ENCODE data around the gene CUX1.
"Not testable (repeated sequence)": the region's sequence is repeated elsewhere in the genome, so short reads cannot be mapped to it uniquely, and the experiment has no call there.

The CUX1 gene

DNA sequence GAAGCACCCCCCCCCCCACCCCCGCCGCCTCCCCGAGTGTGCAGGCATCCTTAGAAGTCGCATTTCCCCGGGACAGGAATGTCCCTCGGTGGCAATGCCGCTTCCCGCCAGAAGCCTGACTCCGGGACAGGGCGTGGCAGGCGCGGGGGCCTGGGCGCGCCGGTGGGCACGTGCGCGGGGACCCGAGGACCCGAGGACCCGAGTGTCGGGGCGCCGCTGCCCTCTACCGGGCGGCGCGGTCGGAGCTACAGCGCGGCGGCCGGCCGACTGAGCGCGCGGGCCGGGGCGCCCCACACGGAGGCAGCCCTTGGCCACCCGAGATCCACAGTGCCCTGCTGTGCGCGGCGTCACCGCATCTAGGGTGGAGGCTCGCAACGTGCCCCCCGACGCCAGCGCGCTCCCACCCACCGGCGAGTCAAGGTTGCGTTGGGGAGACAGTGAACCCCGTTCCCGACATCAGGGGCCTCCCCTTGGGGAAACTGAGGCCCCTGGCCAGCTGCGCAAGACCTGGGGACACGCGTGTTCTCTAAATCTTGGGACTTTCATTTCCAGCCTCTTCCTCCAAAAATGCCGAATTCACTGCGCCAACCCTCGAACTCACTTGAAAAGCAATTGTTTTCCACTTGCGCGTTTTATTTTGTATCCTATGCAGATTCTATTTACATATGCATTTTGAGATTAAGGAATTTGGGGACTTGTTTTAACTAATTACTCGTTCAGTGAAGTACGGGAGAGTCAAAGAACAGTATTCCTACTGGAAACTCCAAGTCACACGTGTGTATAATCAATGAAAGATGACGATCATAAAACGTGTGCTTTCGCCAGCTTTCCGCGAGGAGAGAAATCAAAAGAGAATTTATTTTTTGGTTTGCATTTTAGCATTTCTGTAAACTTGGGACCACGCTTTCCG is 3.1 kb upstream of the CUX1 start:
- Mint-ChIP-seq H3K4me3 (peak overlapping the region; percentile 87), H3K4me1 (peaks cover 24% of the 10 kb centered on the region), H3K36me3 (ENCODE audit: low read depth) (no peaks in the 10 kb centered on the region), H3K9me3 (no peaks in the 10 kb centered on the region), H3K27ac (peak overlapping the region; percentile 85), H3K27me3 (no peaks in the 10 kb centered on the region)
- ATAC-seq, result peak; percentile 60
- DNase-seq, result peak; percentile 72

DNA sequence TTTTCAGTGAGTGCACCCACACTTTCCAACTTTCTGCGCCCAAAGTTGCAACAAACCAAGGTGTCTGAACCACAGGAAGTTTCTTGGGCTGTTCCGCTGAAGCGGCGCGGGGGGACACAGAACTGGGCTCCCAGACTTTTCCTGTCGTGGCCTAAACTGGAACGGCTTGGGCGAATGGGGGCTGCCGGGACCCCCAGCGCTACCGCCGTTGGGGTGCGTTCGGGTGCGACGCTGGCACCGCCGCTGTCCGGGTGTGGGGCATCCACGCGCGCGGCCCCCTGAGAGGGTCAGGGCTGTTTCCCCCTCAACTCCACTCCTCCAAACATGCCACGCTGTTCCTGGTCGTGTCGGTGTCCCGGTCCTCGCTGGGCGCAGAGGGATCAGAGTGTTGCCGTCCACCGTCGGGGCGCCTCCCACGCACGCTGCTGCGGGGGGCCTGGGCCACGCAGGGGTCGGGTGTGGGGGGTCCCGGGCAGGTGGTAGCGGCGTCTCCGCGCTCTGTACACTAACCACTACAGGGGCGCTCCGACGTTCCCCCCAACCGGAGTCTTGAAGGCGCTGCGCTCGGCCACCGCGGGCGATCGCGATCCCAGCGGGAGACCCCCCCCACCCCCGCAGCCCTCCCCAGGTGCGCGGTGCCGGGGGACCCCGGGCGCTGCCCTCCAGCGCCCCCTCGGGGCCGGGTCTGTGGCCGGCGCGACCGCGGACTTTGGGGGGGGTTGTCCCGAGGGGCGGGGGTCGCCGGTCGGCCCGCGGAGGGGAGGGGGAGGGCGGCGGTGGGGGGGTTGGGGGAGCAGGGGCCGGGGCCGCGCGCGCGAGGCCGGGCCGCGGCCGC is 2.2 kb upstream of the CUX1 start:
- H3K9me3 Mint-ChIP-seq, result no peaks in the 10 kb centered on the region
- H3K4me1 Mint-ChIP-seq, result peaks cover 22% of the 10 kb centered on the region
- H3K4me3 Mint-ChIP-seq, result peak overlapping the region; percentile 87
- no peaks in the 10 kb centered on the region for H3K36me3 Mint-ChIP-seq (ENCODE audit: low read depth)
- H3K27ac Mint-ChIP-seq, result peak overlapping the region; percentile 85
- H3K27me3 Mint-ChIP-seq, result no peaks in the 10 kb centered on the region
- DNase-seq (peak; percentile 73), ATAC-seq (peak; percentile 53)

DNA sequence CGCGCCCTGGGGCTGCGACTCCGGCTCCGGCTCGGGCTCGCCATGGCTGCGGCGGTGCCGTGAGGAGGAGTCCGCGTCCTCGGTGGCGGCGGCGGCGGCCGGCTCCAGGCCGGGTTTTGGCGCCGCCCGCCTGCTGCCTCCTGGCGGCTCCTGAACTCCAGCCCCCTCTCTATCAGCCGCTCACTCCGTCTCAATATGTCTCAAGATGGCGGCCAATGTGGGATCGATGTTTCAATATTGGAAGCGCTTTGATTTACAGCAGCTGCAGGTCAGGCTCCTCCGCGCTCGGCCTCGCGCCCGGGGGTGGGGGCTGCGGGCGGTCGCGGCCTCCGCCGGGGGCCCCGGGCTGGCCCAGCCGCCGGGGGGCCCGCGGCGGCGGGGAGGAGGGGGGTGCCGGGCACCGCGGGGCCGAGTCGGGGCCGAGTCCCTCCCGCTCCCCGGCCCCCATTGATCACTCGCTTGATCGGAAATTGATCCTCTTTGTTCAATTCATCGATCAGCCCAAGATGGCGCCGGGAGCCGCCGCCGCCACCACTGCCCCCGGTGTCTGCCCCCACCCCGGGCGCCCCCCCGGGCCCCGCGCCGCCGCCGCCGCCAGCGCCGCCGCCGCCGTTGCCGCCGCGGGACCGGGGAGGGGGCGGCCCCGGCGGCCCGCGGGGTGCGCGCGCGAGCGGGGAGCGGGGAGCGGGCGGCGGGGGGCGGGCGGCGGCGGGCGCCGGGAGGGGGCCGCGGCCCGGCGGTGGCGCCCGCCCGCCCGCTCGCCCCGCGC is 1.4 kb upstream of the CUX1 start:
- H3K27me3 Mint-ChIP-seq, result no peaks in the 10 kb centered on the region
- DNase-seq (peak; percentile 65), ATAC-seq (peak; percentile 71)
- H3K36me3 Mint-ChIP-seq (ENCODE audit: low read depth), result no peaks in the 10 kb centered on the region
- H3K4me3 Mint-ChIP-seq, result peak overlapping the region; percentile 73
- peaks cover 22% of the 10 kb centered on the region for H3K4me1 Mint-ChIP-seq
- H3K9me3 Mint-ChIP-seq, result no peaks in the 10 kb centered on the region
- H3K27ac Mint-ChIP-seq, result peak overlapping the region; percentile 62

DNA sequence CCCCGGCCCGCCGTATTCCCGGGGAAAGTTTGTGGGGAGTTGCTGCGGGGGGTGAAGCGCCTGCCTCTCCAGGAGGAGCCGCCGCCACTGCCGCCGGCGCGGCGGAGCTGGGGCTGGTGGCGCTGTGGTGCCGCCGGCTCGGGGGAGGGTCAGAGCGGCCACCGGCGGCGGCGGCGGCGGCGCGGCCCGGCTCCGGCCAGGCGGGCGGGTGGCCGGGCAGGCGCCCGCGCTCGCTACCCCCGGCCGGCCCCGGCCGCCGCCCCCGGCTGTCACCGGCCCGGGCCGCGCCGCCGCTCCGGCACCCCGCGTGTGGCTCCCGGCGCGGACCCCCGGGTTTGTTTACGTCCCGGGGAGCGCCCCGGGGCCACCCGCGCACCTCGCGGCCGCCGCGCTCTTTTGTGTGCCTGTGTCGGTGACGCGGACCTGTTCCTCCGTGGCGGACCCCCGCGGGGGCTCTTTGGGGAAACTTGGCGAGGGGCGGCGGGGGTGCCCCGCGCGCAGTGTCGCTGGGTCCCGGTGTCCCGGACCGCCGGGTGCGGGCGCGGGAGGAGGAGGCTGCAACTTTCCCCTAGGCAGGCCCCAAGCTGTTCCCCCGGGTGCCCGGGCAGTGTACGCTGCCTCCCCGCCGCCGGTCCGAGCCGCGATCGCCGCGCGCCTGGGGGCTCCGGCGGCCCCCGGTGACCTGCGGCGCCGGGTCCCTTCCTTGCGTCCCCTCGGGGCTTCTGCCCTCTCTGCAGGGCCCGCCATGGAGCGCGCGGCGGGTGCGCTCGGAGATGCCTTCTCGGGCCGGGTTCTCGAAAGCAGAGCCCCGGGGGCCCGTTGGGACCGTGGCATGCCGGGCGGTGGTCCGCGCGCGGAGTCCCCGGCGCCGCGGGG is 593 bp upstream of the CUX1 start:
- no peaks in the 10 kb centered on the region for H3K27me3 Mint-ChIP-seq
- ATAC-seq (peak; percentile 8), DNase-seq (peak; percentile 34)
- H3K36me3 Mint-ChIP-seq (ENCODE audit: low read depth), result no peaks in the 10 kb centered on the region
- no peak overlapping the region for H3K27ac Mint-ChIP-seq
- peaks cover 22% of the 10 kb centered on the region for H3K4me1 Mint-ChIP-seq
- H3K4me3 Mint-ChIP-seq, result no peak overlapping the region
- H3K9me3 Mint-ChIP-seq, result no peaks in the 10 kb centered on the region

DNA sequence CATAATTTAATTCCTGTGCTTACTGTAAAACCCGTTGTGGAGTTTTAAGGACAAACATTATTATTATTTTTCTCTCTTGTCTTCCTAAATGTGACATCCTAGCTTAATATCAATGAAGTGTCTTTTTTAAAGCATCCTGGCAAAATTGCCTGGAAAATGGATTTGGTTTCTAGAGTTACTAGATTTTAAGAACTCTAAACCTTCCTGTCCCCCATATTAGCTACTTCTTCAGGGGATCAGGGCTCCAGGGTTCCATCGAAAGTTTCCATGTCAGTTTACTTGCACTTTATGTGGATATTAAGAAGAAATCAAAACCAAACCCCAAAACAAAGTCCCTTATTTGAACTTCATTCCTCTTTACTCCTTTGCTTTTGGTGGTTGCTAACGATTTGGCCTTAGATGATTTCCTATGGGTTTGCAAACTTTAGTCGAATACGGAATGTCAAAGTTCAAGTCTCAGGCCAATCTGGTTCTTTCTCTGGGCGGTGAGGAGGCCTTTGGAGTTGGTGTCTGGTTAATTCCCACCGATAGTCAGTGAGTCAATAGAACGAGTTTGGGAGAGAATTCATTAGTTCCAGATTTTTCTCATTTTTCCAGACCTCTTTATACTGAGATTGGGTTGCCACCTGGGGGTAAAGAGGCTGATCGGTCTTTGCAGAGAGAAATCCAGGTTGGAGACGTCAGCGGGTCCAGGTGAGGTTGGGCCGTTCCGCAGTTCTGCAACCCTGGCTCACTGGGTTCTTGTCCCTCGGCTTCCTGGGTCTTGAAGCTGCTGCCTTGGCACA is 1.1 kb downstream of the CUX1 start:
- Mint-ChIP-seq H3K4me3 (peak overlapping the region; percentile 71), H3K36me3 (ENCODE audit: low read depth) (no peaks in the 10 kb centered on the region), H3K27ac (no peak overlapping the region), H3K4me1 (peaks cover 23% of the 10 kb centered on the region), H3K9me3 (no peaks in the 10 kb centered on the region), H3K27me3 (no peaks in the 10 kb centered on the region)
- no peak for ATAC-seq
- DNase-seq, result no peak

DNA sequence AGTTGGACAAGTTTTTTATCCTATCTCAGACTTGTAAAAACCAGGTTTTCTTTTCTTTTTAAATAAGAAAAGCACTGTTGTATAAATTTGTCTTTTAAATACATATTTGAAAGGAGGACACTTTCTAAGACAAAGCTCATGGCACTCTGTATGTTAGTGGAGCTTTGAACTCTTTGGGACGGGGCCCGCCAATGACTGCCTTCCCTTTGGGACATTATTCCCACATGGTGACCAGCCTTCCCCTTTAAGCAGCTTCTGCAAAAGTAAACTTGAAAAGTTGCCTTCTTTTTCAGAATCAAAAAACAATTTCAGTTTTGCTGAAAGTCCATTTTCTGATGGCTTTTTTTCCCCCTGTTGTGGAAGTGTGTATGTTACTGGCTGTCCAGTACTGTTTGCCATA is 1.8 kb downstream of the CUX1 start:
- ATAC-seq (no peak), DNase-seq (no peak)
- no peaks in the 10 kb centered on the region for H3K36me3 Mint-ChIP-seq (ENCODE audit: low read depth)
- H3K4me1 Mint-ChIP-seq, result peaks cover 19% of the 10 kb centered on the region
- no peaks in the 10 kb centered on the region for H3K9me3 Mint-ChIP-seq
- no peak overlapping the region for H3K27ac Mint-ChIP-seq
- no peak overlapping the region for H3K4me3 Mint-ChIP-seq
- H3K27me3 Mint-ChIP-seq, result no peaks in the 10 kb centered on the region

DNA sequence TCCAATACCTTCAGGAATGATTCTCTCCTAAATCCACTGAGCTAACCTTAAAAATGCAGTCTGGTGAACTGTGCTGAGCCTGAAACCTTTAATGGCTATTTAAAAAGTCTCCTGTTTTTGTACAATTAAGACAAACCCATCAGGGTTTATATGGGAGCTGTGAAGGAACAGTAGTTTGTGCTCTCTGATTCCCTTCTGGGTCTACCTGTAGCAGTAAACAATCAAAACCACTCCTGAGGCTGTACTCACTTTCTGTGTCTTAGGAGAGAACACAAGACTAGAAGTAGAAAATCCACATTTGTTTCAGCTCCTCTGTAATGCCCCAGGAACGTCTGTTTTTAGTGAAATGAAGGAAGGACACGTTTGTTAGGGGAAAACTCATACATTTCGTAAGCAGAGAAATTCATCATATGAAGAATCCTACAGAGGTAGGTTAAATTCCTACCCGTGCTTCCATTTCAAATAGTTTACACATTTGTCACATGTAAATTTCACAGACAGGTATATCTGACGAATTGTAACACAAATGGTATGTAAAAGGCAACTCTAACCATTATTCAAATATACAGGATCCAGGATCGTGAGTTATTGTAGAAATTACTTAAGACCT is 2.6 kb downstream of the CUX1 start:
- H3K27ac Mint-ChIP-seq, result no peak overlapping the region
- no peak for DNase-seq
- H3K4me3 Mint-ChIP-seq, result no peak overlapping the region
- H3K36me3 Mint-ChIP-seq (ENCODE audit: low read depth), result no peaks in the 10 kb centered on the region
- ATAC-seq, result no peak
- H3K27me3 Mint-ChIP-seq, result no peaks in the 10 kb centered on the region
- H3K9me3 Mint-ChIP-seq, result no peaks in the 10 kb centered on the region
- H3K4me1 Mint-ChIP-seq, result peaks cover 13% of the 10 kb centered on the region

DNA sequence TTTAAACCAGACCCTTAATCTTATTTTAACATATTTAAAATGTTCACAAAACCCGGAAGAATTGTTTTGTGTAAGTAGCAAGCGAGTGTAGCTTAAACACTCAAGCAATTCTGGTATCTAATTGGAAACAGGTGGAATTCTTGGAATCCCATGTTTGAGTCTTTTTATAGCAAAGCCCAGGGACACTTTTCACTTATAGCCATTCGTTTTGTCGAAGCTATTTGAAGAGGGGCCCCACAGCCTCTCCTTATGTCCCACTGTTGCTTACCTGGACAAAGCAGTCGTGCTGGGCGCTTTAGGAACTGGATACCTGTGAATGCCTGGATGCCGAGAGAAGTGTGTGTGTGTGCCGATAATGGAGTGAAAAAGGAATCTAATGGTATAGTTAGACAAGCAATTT is 3.3 kb downstream of the CUX1 start:
- no peak for DNase-seq
- no peaks in the 10 kb centered on the region for H3K36me3 Mint-ChIP-seq (ENCODE audit: low read depth)
- no peak overlapping the region for H3K4me3 Mint-ChIP-seq
- H3K4me1 Mint-ChIP-seq, result peaks cover 13% of the 10 kb centered on the region
- H3K9me3 Mint-ChIP-seq, result no peaks in the 10 kb centered on the region
- H3K27me3 Mint-ChIP-seq, result no peaks in the 10 kb centered on the region
- no peak overlapping the region for H3K27ac Mint-ChIP-seq
- no peak for ATAC-seq

DNA sequence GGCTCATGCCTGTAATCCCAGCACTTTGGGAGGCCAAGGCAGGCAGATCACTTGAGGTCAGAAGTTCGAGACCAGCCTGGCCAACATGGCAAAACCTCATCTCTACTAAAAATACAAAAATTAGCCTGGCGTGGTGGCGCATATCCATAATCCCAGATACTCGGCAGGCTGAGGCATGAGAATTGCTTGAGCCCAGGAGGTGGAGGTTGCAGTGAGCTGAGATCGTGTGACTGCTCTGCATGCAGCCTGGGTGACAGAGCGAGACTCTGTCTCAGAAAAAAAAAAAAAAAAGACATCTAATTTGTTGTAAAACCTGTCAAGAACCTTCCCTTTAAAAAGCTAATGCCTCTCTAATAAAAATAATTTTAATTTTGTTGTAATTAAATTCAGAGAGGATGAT is 5.2 kb downstream of the CUX1 start:
- H3K36me3 Mint-ChIP-seq (ENCODE audit: low read depth); DNase-seq; H3K4me3 Mint-ChIP-seq; H3K9me3 Mint-ChIP-seq; ATAC-seq; H3K27me3 Mint-ChIP-seq; H3K27ac Mint-ChIP-seq: not testable (repeated sequence)
- H3K4me1 Mint-ChIP-seq, result peaks cover 13% of the 10 kb centered on the region

DNA sequence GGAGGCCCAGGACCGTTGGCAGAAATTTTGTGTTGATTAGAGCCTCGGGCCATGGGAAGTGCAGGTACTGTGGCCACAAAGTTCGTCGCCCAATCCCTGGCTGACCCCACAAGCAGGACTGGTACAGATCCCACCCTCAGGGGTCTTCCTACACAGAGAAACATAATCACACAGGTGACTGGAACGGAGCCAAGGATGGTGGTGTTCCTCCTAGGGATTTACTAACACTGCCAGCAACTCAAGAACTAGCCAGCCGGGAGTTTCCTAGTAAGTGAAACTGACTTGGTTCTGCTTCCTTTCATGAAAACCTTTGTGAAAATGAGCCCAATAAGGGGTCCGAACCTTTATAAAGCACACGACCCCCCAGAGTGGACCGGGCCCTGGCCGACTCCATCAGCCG is 5.7 kb downstream of the CUX1 start:
- H3K4me3 Mint-ChIP-seq, result no peak overlapping the region
- peaks cover 11% of the 10 kb centered on the region for H3K4me1 Mint-ChIP-seq
- H3K9me3 Mint-ChIP-seq, result no peaks in the 10 kb centered on the region
- no peak overlapping the region for H3K27ac Mint-ChIP-seq
- ATAC-seq (no peak), DNase-seq (no peak)
- no peaks in the 10 kb centered on the region for H3K27me3 Mint-ChIP-seq
- no peaks in the 10 kb centered on the region for H3K36me3 Mint-ChIP-seq (ENCODE audit: low read depth)

DNA sequence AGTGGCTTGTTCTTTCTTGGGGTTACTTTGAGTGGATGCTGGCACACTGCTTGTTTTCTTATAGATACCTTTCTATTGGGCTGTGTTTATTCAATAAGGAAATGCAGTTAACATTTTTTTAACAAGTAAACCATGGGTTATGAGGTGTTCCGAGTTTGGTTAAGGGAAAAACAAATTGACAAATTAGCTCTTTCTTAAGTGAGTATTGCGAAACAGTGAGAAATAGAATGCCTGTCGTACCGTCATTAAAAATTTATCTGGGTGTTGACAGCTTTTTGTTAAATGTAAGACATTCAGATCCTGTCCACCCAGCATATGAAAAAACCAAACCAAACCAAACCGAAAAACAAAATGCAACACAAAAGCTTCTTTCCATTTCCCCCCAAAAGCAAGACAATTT is 6.2 kb downstream of the CUX1 start:
- Mint-ChIP-seq H3K9me3 (no peaks in the 10 kb centered on the region), H3K27ac (no peak overlapping the region), H3K4me1 (peaks cover 9% of the 10 kb centered on the region)

DNA sequence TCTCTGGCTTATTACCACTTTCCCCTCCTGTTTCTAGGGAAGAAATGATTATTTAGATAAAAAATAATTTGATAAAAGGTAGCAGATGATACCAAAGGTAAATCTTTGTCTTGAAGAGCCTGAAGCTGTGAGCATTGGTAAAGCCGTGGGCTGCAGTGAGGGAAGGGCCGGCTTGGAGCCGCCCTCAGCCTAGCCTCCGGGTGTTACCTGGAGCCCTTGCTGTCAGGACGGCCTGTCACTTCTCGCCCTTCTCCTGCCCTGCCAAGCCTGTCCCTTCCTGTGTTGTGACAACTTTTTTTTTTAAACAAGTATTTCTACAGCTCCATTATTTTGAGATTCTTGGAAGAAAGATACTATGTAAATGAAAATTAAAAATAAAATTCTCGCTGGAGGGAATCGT is 7.0 kb downstream of the CUX1 start:
- Mint-ChIP-seq H3K4me1 (peaks cover 8% of the 10 kb centered on the region), H3K9me3 (no peaks in the 10 kb centered on the region), H3K27me3 (no peaks in the 10 kb centered on the region), H3K36me3 (ENCODE audit: low read depth) (no peaks in the 10 kb centered on the region), H3K4me3 (no peak overlapping the region), H3K27ac (no peak overlapping the region)
- DNase-seq, result no peak
- ATAC-seq, result no peak

More for the DNA sequence above, 6.2 kb downstream of the CUX1 start:
- no peak overlapping the region for H3K4me3 Mint-ChIP-seq
- no peak for DNase-seq
- no peak for ATAC-seq
- no peaks in the 10 kb centered on the region for H3K36me3 Mint-ChIP-seq (ENCODE audit: low read depth)
- no peaks in the 10 kb centered on the region for H3K27me3 Mint-ChIP-seq

Measured in activated naive CD8-positive, alpha-beta T cell treated with anti-CD3 and anti-CD28 coated beads, Interleukin-2, amount 50 U/mL, for 24 hours (primary cell).